Body of pancreas (tissue), 4 donors: ENCODE measurements around the gene MYO9B.

ENCODE experiments used
- CTCF ChIP-seq, 7 experiments: fragments of 450-650 bp in 4 of 7; fragments of 200-600 bp in 3 of 7; sonication (generic) in 3 of 7; IDR thresholded peaks; one replicate each; pipeline ENCODE4 v1.5.1; 2016 to 2019; ENCODE audit warnings: antibody characterized with exemption in 7 of 7
- POLR2A ChIP-seq, 3 donors: fragments of 450-650 bp; IDR thresholded peaks; one replicate each; pipeline ENCODE4 v1.6.1; 2016; ENCODE audit warnings: antibody characterized with exemption in 3 of 3, mild to moderate bottlenecking in 2 of 3

- TF ChIP-seq POLR2A (IDR thresholded peaks at IDR 0.05) (no peak), CTCF (IDR thresholded peaks at IDR 0.05) (no peak)
Measured at GRCh38 chr19:17242431-17243208, 167.0 kb downstream of the MYO9B start.
